Upper lobe of right lung (tissue), 1 donor: ENCODE results near the gene GDF7. TPM values are rescaled to one million over a fixed set of nuclear protein-coding genes. Genes with fewer than 3 reads are reported as not detected.

ENCODE experiments used
- ATAC-seq: fragments of 200-7000 bp; cut with Tn5 transposase; one replicate; pipeline ENCODE4 v1.9.1; 2020; ENCODE audit warnings: mild to moderate bottlenecking, moderate library complexity
- DNase-seq: peaks from one replicate; pipeline ENCODE4 v3.0.0-alpha.2; 2020
- H3K27ac ChIP-seq: fragments of 200-600 bp; one replicate; pipeline ENCODE4 v1.8.0; 2022
- H3K27me3 ChIP-seq: fragments of 200-600 bp; one replicate; pipeline ENCODE4 v1.8.0; 2022; ENCODE audit warnings: mild to moderate bottlenecking
- H3K36me3 ChIP-seq: fragments of 200-600 bp; one replicate; pipeline ENCODE4 v1.8.0; 2022
- H3K4me1 ChIP-seq: fragments of 200-600 bp; one replicate; pipeline ENCODE4 v1.8.0; 2022
- H3K4me3 ChIP-seq: fragments of 200-600 bp; one replicate; pipeline ENCODE4 v1.8.0; 2022; ENCODE audit warnings: mild to moderate bottlenecking
- H3K9me3 ChIP-seq: fragments of 200-600 bp; one replicate; pipeline ENCODE4 v1.8.0; 2022
- CTCF ChIP-seq: fragments of 200-600 bp; IDR thresholded peaks from one replicate; pipeline ENCODE4 v1.8.0; 2022; ENCODE audit warnings: antibody characterized with exemption
- intact Hi-C: fragments of 100-400 bp; cut with DNase I; formaldehyde crosslinking; loops from one replicate; pipeline ENCODE4 v1.11.0; 2022
- total RNA-seq: library from RNA; stranded (reverse); fragmentation: NEBNext Ultra II Directional; extraction: Animal tissue kit (Norgen Biotek cat#: 25700); gene quantifications from one replicate; pipeline ENCODE4 v1.2.1, GENCODE V29; 2021
- donor health status: DM: no; HTN: yes; CAD: no; lungs with severe emphysema.

The GDF7 gene
- total RNA-seq, 1 donor from 2014 or later = 0.72 TPM

- ATAC-seq = no peak
- no peak for TF ChIP-seq CTCF
- intact Hi-C loops = loop anchor here (5.0 kb wide), 2 partner anchors 300 to 460 kb away; partner anchors contain the start of gene TDRD15
These were observed 4.5 kb upstream of the GDF7 start for GRCh38 chr2:20662308-20662937.

GRCh38 chr2:20663196-20664070, 3.5 kb upstream of the GDF7 start:
- ATAC-seq = no peak
- DNase-seq = peak; percentile 39
- TF ChIP-seq CTCF = no peak
- intact Hi-C loops = loop anchor here (5.0 kb wide), 2 partner anchors 299 to 459 kb away; partner anchors contain the start of gene TDRD15
- H3K27me3 ChIP-seq = peaks cover 61% of the 10 kb centered on the region
- no peak overlapping the region for H3K27ac ChIP-seq
- H3K36me3 ChIP-seq = no peaks in the 10 kb centered on the region
- H3K9me3 ChIP-seq = no peaks in the 10 kb centered on the region
- peaks cover 18% of the 10 kb centered on the region for H3K4me1 ChIP-seq
- no peak overlapping the region for H3K4me3 ChIP-seq

More at GRCh38 chr2:20662308-20662937, 4.5 kb upstream of the GDF7 start:
- peaks cover 14% of the 10 kb centered on the region for H3K4me1 ChIP-seq
- no peak for DNase-seq
- H3K27ac ChIP-seq = no peak overlapping the region
- H3K4me3 ChIP-seq = no peak overlapping the region
- H3K9me3 ChIP-seq = no peaks in the 10 kb centered on the region
- no peaks in the 10 kb centered on the region for H3K36me3 ChIP-seq
- H3K27me3 ChIP-seq = peaks cover 53% of the 10 kb centered on the region

- no peaks in the 10 kb centered on the region for H3K36me3 ChIP-seq
- no peak overlapping the region for H3K27ac ChIP-seq
- H3K9me3 ChIP-seq = no peaks in the 10 kb centered on the region
- no peak for DNase-seq
- peaks cover 67% of the 10 kb centered on the region for H3K27me3 ChIP-seq
- no peak for TF ChIP-seq CTCF
- intact Hi-C loops = loop anchor here (5.0 kb wide), 2 partner anchors 298 to 458 kb away; partner anchors contain the start of gene TDRD15
- no peak overlapping the region for H3K4me3 ChIP-seq
- ATAC-seq = no peak
- peaks cover 18% of the 10 kb centered on the region for H3K4me1 ChIP-seq
These were observed 2.9 kb upstream of the GDF7 start for GRCh38 chr2:20664071-20664390.

- no peak for TF ChIP-seq CTCF
- H3K36me3 ChIP-seq = no peaks in the 10 kb centered on the region
- H3K4me1 ChIP-seq = peaks cover 18% of the 10 kb centered on the region
- DNase-seq = peak; percentile 37
- ATAC-seq = no peak
- H3K27ac ChIP-seq = no peak overlapping the region
- intact Hi-C loops = loop anchor here (5.0 kb wide), 2 partner anchors 298 to 458 kb away; partner anchors contain the start of gene TDRD15
- no peaks in the 10 kb centered on the region for H3K9me3 ChIP-seq
- peaks cover 72% of the 10 kb centered on the region for H3K27me3 ChIP-seq
- H3K4me3 ChIP-seq = no peak overlapping the region
These were observed 2.3 kb upstream of the GDF7 start for GRCh38 chr2:20664431-20665242.

GRCh38 chr2:20665243-20666004, 1.5 kb upstream of the GDF7 start:
- no peaks in the 10 kb centered on the region for H3K36me3 ChIP-seq

More at GRCh38 chr2:20665243-20666004, 1.5 kb upstream of the GDF7 start:
- peaks cover 79% of the 10 kb centered on the region for H3K27me3 ChIP-seq
- peaks cover 18% of the 10 kb centered on the region for H3K4me1 ChIP-seq
- intact Hi-C loops = no loop called here
- ATAC-seq = no peak
- peak overlapping the region; percentile 42 for H3K4me3 ChIP-seq
- no peak for TF ChIP-seq CTCF
- peak; percentile 45 for DNase-seq
- no peaks in the 10 kb centered on the region for H3K9me3 ChIP-seq
- H3K27ac ChIP-seq = no peak overlapping the region
